DMS153 (cell line): Measurements from ENCODE around the gene FREM2.

ENCODE experiments used
- DNase-seq: peaks from one replicate; lab custom pipeline; 2025; lab: John Stamatoyannopoulos, UW

FREM2 gene

GRCh38 chr13:38826182-38826813, 139.4 kb downstream of the FREM2 start:
- DNase-seq: no peak

GRCh38 chr13:38830442-38831045, 143.7 kb downstream of the FREM2 start:
- DNase-seq: no peak

GRCh38 chr13:38844581-38844980, 157.7 kb downstream of the FREM2 start:
- no peak for DNase-seq

- DNase-seq: no peak
Observed at GRCh38 chr13:38848360-38848759, 161.5 kb downstream of the FREM2 start.

- no peak for DNase-seq
Observed at GRCh38 chr13:38849315-38849714, 162.4 kb downstream of the FREM2 start.

- DNase-seq: no peak
Observed at GRCh38 chr13:38850868-38851626, 164.2 kb downstream of the FREM2 start.

GRCh38 chr13:38854226-38854625, 167.3 kb downstream of the FREM2 start:
- DNase-seq: no peak

- no peak for DNase-seq
Observed at GRCh38 chr13:38856065-38856464, 169.2 kb downstream of the FREM2 start.

GRCh38 chr13:38862443-38862842, 175.6 kb downstream of the FREM2 start:
- no peak for DNase-seq

- DNase-seq: no peak
Observed at GRCh38 chr13:38863536-38863935, 176.7 kb downstream of the FREM2 start.

- no peak for DNase-seq
Observed at GRCh38 chr13:38866649-38867048, 179.8 kb downstream of the FREM2 start.

- DNase-seq: no peak
Observed at GRCh38 chr13:38868399-38868798, 181.5 kb downstream of the FREM2 start.

GRCh38 chr13:38868870-38869269, 182.0 kb downstream of the FREM2 start:
- no peak for DNase-seq

GRCh38 chr13:38871275-38871674, 184.4 kb downstream of the FREM2 start:
- DNase-seq: no peak

- DNase-seq: no peak
Observed at GRCh38 chr13:38872693-38873092, 185.8 kb downstream of the FREM2 start.

- DNase-seq: no peak
Observed at GRCh38 chr13:38875186-38875875, 188.5 kb downstream of the FREM2 start.

GRCh38 chr13:38879278-38879677, 192.4 kb downstream of the FREM2 start:
- no peak for DNase-seq

GRCh38 chr13:38879786-38880185, 192.9 kb downstream of the FREM2 start:
- DNase-seq: no peak

- no peak for DNase-seq
Observed at GRCh38 chr13:38880397-38880796, 193.5 kb downstream of the FREM2 start.

GRCh38 chr13:38883783-38884182, 196.9 kb downstream of the FREM2 start:
- no peak for DNase-seq

GRCh38 chr13:38888309-38888708, 201.4 kb downstream of the FREM2 start:
- no peak for DNase-seq

- no peak for DNase-seq
Observed at GRCh38 chr13:38895075-38895474, 208.2 kb downstream of the FREM2 start.

GRCh38 chr13:38897521-38897920, 210.6 kb downstream of the FREM2 start:
- DNase-seq: no peak
